Measurements from ENCODE around the gene SBNO1.
"Not testable (repeated sequence)": the region's sequence is repeated elsewhere in the genome, so short reads cannot be mapped to it uniquely, and the experiment has no call there.

SBNO1 gene

GRCh38 chr12:123268850-123269249 is 95.8 kb downstream of the SBNO1 start:
- DNase-seq: no peak

DNA sequence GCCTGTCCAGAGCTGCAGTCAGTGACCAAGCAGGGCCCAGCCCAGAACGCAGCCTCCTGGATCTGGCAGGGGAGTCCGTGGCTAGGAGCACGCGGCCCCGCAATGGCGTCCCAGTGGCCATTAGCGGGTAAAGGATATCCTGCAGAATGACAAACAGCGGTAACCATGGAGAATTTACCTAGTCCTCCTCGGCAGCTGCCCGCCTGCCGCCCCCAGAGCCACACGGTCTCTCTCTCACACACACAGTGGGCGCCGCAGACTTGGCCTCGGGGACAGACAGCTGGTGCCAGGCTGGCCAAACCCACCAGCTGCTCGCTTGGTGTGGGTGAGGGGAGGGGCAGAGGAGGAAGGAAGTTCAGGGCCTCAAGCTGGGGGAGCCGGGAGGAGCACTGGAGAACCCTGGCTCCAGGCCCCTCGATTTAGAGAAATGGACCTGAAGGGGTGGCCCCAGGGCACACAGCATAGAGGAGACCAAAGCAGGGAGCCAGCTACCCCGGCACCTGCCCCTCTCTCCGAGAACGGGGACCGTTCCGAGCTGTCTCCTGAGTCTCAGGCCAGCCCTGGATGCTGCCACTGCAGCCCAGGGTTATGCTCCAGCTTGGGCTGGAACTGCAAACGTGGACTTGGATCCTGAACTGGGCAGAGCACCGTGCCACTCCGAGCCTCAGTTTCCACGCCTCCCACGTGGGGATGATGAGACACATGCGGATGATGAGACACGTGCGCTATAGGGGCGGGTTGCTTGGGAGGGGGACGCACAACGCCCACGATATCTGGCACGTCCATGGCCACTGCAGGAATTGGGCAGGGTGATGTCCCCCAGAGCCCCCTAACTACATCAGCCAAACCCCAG is 96.4 kb downstream of the SBNO1 start:
- no peak for DNase-seq

DNA sequence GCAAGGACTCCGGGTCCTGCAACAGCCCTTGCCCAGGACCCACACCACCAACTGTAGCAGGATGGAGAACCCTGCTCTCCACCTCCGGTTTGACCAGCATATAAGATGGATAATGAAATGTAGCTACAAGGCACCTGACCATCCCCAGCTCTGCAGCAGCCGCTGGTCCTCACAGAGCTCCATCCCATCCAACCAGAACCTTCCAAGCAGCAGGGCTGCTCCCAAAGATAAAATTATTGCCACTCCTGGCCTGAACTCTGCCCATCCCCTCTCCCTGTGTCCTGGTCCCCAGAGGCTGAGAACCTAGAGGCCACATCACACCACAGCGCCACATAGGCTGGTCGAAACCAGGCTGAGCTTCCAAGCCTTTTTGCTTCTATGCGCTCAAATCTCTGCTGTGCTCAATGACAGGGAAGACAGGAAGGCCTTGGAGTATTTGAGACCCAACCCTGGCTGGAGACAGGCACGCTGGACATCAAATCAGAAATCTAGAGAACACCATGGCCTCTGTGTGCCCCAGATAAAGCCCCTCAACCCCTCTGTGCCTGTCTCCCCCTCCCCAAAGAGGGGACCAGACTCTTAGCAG is 97.2 kb downstream of the SBNO1 start:
- DNase-seq: no peak

GRCh38 chr12:123266679-123267277 is 97.9 kb downstream of the SBNO1 start:
- no peak for DNase-seq

DNA sequence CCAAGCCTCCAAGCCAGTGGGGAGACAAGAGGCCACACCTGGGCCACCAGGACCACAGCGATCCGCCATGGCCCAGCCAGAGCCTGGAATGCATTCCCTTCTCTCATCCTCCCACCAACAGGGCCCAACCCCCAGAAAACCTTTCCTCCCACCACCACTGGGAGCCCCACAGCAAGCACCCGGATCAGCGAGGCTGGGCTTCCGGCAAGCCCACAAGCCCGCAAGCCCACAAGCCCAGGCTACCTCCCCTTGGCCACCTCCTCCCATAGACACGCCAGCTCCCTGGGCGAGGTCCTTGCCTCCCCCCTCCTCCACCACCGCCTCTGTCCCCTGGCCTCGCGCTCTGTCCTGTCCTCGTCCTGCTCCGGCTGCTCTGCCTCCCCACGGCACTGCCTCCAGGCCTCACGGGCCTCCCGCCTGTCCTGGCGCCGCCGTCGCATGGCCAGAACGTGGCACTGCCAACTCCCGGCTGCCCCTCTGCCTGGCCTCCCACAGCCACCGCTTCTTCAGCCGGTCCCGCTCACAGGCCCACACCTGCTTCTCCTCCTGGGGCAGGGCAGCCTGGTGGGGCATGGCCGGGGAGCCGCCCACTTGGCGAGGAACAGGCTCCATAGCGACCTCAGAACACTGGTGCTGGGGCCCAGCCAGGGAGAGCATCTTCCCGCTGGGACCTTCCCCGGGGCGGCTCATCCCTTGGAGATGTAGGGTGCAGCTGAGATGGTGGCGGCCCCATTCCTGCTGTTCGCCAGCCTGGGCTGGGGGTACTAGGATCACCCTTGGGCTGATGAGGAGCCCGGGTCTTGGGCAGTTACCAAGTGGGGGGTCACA is 98.6 kb downstream of the SBNO1 start:
- DNase-seq: no peak

DNA sequence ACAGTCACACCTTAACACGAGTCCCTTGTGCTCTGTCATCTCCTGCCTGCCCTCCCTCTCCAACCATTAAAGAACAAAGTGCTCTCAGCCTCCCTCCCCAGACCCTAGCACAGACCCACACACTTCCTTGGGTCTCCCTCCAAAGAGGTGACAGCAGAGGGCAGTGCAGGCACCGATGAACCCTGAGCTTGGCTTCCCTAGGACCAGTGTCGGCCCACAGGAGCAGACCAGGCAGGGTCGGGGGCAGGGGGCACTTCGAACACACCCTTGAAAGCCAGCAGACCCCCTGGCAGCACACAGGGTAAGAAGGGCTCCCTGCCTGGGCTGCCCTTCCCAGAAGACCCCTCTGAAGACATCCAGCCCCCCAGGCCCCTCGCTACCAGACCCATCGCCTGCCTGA is 100.0 kb downstream of the SBNO1 start:
- DNase-seq: no peak

- DNase-seq: no peak
Measured at GRCh38 chr12:123263196-123263817, 101.3 kb downstream of the SBNO1 start.

- no peak for DNase-seq
Measured at GRCh38 chr12:123261196-123261595, 103.5 kb downstream of the SBNO1 start.

GRCh38 chr12:123260081-123260480 is 104.6 kb downstream of the SBNO1 start:
- DNase-seq: no peak

GRCh38 chr12:123258593-123258992 is 106.1 kb downstream of the SBNO1 start:
- no peak for DNase-seq

DNA sequence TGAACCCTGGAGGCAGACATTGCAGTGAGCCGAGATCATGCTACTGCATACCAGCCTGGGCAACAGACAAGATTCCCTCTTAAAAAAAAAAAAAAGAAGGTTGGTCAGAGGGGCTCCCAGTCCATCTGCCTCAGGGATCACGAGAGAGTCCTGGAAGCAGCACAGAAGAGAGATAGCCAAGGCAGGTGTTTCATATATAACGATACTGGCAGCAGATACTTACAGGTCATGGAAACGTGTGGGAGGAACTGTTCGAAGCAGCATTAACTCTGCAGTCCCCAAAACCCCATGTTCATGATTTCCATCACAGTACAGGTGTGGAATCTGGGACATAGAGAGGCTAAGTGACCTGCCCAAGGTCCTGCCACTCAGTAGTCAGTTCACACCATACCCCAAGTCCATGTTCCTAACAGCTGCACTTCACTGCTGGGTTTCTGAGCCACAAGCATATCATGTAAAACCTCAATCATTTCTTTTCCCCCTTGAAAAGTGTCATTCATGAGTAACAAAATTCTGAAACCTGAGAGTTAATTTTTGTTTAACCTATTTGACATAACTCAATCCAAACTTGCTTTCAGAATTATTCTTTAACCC is 109.7 kb downstream of the SBNO1 start:
- DNase-seq: no peak

- no peak for DNase-seq
Measured at GRCh38 chr12:123253641-123254459, 110.8 kb downstream of the SBNO1 start.

DNA sequence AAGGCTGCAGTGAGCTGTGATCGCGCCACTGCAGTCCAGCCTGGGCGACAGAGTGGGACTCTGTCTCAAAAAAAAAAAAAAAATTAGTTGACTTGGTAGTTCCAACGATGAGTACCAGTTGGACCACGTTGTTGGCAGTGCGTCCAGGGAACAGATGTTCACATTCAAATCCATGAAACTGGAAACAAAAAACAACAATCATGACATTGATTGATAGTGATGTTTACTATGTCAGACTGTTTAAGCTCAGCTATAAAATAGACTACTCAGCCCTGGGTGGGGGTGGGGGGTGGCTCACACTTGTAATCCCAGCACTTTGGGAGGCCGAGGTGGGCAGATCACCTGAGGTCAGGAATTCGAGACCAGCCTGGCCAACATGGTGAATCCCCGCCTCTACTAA is 112.3 kb downstream of the SBNO1 start:
- not testable (repeated sequence) for DNase-seq

- DNase-seq: no peak
Measured at GRCh38 chr12:123251403-123252076, 113.1 kb downstream of the SBNO1 start.

DNA sequence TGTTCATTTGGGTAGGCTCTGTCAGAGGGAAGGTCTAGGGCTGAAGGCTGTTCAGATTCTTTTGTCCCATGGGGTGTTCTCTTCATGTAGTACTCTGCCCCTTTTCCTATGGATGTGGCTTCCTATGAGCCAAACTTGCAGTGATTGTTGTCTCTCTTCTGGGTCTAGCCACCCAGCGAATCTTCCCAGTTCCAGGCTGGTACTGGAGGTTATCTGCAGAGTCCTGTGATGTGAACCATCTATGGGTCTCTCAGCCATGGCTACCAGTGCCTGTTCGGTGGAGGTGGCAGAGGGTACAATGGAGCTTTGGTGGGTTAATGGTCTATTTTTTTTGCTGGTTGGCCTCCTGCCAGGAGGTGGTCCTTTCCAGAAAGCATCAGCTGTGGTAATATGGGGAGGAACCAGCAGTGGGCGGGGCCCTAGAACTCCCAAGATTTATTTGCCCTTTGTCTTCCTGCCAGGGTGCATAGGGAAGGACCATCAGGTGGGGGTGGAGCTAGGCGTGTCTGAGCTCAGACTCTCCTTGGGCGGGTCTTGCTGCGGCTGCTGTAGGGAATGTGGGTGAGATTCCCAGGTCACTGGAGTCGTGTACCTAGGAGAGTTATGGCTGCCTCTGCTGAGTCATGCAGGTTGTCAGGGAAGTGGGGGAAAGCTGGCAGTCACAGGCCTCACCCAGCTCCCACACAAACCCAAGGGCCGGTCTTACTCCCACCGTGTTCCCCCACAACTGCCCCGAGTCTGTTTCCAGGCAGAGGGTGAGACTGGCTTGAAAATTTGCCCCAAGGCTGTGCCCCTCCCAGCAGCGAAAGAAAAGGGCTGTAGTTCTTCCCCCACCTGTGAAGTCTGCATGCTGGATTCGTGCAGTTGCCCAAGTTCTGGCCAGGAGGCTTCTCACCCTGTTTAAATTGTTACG is 113.9 kb downstream of the SBNO1 start:
- peak; percentile 86 for DNase-seq

GRCh38 chr12:123248996-123249741 is 115.5 kb downstream of the SBNO1 start:
- not testable (repeated sequence) for DNase-seq

DNA sequence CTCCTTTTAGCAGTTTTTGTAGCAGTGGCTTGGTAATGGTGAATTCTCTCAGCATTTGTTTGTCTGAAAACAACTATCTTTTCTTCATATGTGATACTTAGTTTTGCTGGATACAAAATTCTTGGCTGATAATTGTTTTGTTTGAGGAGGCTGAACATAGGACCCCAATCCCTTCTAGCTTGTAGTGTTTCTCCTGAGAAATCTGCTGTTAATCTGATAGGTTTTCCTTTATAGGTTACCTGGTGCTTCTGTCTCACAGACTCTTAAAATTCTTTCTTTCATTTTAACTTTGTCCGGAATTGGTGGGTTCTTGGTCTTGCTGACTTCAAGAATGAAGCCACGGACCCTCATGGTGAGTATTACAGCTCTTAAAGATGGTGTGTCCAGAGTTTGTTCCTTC is 116.5 kb downstream of the SBNO1 start:
- DNase-seq: not testable (repeated sequence)

- no peak for DNase-seq
Measured at GRCh38 chr12:123245678-123246077, 119.0 kb downstream of the SBNO1 start.
